HG02852 (cell line): Measurements from ENCODE around the gene FAF1.

Experiments
- ATAC-seq: cut with Tn5 transposase; IDR thresholded peaks from one replicate; pipeline ENCODE4 v1.9.1; 2021; ENCODE audit warnings: mild to moderate bottlenecking, moderate library complexity; ENCODE audit not compliant: unreplicated experiment

Gene FAF1

DNA sequence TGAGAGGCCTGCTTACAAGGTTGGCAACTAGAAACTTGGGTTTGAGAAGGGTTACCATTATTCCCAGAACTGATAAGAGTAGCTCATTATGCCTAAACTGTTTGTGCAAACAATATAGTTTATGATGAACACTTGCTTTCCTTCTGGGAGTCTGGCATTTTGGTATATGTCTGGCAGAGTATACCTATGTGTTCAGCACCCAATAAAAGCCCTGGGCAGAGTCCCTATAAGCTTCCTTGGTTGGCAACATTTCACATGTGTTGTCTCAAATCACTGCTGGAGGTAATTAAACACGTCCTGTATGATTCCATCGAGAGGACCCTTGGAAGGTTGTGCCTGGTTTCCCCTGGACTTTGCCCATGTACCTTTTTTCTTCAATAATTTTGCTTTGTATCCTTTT, 497.1 kb downstream of the FAF1 start:
- ATAC-seq = no peak

DNA sequence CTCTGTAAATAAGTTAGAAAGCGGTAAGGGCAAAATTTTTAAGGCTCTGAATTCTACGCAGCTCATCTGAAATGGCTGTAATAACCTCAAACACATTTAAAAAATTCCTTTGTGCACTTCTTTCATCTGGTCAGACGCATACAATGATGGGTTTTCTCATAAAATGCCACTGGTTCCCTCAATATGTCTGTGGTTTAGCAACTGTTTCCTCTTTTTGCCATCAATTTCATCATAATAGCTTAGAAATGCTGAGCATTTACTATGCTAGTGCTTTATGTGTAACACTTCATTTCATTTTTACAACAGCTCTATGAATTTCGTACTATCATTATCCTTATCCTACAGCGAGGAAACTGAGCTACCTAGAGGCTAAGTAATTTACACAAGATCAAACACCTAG, 501.6 kb downstream of the FAF1 start:
- ATAC-seq = no peak

DNA sequence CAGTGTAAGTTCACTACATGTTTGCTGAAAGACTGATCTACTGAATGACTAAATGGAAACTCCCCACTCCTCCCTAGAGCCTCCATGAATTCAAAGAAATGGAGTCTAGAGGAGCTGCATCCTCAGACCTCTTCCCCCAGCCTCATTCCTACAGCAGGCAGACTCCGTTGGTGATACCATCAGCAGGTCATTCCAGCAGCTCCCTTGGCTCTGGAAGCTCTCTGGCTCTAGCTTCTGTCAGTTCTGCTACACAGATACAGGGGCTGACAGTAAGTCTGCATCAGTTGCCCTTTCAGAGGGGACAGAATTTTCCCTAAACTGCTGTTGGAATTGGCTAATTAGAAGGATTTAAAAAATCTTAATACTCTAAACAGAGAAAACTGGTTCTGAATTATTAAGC, 505.2 kb downstream of the FAF1 start:
- ATAC-seq = no peak

DNA sequence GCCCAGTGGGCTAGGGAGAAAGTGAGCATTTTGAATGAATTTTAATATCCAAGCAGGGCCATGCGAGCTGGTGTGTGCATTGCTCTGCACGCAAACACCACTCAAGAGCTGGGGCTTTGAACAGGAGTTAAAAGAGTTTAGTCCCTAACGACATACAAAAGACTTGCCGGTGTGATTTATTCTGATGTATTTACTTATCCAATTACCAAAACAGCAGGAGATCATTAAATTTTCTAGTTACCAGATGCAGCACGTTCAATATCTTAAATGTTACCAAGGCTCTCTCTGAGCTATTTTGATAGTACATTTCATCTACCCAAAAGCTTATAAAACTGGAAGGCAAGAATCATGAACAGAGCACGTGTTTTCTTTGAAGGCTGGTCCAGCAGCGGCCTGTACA, 506.8 kb downstream of the FAF1 start:
- no peak for ATAC-seq

DNA sequence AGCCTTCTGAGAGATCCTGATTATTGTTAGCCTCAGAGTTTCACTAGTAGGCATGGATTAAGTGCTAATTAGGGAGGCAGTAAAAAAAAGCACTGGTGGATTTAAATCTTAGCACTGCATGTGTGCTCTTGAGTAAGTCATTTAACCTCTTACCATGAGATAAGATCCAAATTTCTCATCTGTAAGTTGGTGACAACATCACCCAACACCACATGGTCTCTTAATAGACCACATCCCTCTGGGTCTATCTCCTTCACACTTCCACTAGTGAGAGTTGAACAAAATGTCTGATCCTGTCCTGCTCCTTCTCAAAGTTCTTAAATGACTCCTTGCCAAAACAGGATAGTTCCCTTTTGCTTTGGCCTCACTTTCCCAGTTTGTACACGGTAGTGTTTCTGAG, 507.4 kb downstream of the FAF1 start:
- no peak for ATAC-seq

DNA sequence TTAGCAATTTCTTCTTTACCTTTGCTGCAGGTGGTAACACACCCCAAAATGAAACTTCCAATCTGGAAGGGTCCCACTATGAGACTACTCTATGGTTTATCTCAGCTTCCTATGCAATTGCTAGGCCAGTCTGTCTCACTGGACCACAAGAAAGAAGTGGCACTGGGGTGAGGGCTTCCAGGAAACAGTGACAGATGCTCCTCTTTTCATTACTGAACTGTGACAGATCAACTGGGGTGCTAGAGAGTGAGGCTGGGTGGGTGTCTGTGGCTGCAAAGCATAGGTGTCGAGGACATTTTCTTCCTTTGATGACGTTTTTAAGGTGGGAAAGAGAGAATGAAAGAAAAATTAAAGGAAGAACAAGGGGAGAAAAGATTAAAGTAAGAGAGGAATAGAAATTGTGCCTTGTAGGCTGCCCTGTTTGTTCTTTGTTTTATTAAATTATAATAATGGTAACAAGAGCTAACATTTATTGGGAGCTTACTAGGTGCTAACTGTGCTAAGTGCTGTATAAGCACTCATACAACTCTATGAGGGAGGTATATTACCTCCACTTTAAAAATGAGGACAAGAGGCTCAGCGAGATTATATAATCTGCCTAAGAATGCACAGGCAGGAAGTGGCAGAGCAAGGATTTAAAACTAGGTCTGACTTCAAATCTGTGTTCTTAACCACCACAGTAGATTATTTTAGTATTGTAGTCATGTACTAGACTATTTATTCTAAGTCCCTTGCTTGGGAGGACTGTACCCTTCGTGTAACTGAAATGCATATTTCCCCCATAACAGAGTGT, 509.0 kb downstream of the FAF1 start:
- no peak for ATAC-seq

DNA sequence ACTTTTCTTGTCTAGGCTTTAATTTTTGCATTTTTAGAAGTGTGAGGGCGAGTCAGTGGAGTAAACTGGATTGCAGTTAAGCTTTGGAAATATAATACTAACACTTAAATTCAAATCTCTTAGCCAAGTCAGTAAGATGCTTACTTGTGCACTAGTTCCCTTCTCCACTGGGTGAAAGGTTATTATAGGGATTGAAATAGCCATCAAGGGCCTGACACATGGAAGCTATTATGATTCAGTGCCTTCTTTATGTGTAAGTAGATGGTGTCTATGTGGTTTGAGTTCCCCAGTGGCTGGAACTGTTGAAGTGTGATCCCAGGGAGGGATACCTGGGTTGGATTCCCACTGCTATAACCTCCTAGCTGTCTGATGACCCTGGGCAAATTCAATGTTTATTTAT, 512.1 kb downstream of the FAF1 start:
- ATAC-seq = no peak

DNA sequence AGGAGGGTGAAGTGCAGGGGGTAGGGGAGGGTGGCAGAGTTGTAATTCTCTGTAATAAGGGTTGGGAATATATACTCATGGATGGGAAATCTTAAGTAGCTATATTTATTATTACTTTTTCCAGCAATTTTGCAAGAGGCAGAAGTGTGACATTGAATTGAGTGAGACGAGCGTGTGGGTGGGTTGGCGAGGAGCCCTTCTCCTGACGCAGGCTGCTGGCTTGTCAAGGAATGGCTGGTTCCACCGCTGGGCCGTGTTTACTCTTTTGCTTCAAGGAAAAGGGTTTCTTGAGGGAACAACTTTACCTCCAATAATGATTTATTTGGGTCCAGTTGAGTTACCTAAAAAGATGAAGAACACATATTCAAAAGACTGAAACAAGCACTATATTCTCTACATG, 518.9 kb downstream of the FAF1 start:
- no peak for ATAC-seq

DNA sequence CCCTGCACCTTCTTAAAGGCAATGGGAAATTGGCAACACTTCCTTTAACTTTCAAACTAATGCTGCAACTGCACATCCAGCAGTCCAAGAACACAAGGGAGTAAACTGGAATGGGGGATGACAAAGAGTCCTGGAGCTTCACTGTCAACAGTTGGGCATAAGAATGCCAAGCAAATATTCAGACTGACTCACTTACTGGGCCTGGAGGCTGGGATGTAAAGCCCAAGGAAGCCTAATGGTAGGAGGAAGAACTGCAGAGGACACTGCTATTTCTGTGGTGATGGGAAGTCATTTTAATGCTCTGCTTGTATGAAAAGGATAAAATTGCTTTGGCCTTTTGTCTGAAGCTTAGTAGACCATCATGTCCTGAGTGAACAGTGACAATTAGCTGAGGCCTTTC, 521.1 kb downstream of the FAF1 start:
- ATAC-seq = no peak

DNA sequence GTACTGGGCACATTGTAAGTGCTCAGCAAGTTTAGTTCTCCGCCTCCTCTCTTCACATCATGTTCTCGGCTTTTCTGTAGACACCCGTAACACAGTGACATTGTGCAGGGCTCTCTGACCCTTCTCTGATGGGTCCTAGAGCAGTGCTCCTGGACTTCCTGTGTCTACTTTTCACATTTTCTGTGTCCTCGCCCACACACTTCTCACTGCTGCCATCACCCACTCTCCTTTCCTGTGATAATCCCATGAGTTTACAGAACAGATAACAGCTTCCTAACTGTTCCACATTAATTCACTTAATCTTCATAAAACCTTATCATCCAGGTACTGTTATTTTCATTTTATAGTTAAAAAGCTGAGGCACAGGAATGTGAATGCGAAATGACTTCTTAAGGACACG, 523.6 kb downstream of the FAF1 start:
- ATAC-seq = no peak

DNA sequence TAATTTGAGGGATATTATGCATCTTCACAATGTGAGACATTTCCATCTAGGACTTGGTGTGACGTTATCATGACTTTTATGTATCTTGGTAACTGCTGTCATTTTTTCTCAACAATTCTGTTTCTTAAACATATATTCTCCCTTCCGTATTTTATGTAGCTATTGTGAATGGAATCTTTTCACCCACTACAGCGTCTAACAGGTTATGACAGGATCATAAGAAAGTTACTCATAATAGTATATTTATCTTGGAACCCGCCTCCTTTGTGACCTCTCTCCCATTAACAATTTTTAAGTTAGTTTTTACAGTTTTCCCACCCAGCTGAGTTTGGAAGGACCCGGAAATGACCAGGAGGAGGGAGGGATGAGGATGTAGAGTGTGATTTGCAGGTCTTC, 530.1 kb downstream of the FAF1 start:
- no peak for ATAC-seq

DNA sequence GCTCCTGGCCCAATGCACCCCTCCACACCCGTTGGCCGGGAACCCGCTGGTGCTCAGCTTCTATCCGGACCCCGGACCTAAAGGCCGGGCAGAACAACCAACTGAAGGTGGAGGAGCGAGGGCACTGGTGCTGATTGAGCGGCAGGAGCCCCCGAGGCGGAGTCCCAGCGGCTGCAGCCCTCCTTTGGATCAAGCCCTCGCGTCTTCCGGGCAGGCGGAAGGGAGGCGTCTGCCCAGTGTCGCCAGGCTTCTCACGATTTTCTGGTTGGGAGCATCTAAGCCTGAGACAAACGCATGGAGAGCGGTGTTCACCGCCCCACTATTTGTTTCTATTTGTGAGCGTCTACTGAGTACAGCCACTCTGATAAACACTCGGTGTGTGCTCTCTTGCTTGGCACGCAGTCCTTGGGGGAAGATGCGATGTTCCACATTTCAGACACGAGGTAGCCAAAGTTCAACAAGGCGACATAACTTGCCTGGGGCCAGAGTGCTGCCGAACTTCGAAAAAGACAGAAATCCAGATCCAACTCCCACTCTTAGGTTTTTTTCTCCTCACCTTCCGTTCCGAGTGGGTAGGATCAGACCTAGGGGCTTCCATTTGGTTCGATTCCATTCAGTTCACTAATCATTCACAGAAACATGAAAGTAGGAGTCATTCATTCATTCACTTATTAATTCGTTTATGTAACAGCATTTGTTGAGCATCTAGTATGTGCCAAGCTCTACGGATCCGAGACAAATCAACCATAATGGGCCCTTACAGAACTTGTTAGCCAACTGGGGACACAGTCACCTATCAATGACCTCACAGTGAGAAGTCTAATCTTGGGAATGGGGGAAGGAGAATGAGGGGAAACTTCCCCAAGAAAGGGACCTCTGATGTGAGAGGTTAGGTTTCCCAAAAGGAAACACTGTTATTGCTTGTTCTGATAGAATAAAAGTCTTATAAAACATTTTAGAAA, 532.0 kb downstream of the FAF1 start:
- ATAC-seq = no peak

DNA sequence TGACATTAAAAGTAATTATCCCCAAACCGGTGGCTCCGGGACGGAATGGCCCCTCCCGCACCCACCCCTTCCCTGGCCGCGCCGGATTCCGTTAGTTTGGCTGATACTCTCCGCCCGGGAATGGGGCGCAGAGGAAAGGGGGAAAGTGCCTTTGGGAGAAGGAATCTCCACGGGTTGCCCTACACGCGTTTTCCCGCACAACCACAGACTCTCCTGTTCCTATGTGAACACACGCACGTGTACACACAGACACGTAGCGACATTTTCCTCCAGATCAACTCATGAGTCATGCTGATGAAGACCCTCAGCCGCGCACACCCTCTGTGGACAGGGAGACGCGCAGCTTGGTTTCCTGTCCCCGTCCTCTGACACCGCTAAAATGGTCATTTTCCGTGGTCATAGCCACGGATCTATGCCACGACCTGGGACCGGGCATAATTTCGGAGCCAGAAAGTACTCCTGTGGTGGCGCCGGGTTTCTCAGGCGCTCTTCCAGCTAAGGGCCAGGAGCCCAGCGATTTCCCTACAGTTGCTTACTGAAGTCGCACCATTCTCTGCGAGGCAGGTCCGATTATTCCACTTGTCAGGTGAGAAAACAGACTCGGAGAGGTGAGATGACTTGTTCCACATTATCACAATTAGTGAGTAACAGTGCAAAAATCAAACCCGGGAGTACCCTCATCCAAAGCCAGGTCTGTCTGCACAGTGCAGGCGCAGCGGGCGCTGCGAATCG, 532.8 kb downstream of the FAF1 start:
- no peak for ATAC-seq

DNA sequence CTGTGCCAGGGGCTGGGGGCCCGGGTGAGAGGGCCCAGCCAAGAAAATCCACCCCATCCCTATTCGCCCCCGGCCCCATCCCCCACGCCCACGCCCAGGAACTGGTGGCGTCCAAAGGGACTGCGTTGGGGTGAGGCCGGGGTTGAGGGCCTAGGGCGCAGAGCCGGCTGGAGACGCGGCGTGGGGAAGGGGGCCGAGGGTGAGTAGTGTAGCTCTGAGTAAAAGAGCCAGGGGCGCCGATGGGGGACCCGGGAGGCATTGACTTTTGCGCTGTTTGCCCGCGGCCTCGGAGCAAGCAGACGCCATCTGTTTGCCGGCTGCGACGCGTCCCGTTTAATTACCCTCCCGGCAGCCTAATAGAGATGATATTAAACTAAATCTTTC, 533.4 kb downstream of the FAF1 start:
- ATAC-seq = no peak

DNA sequence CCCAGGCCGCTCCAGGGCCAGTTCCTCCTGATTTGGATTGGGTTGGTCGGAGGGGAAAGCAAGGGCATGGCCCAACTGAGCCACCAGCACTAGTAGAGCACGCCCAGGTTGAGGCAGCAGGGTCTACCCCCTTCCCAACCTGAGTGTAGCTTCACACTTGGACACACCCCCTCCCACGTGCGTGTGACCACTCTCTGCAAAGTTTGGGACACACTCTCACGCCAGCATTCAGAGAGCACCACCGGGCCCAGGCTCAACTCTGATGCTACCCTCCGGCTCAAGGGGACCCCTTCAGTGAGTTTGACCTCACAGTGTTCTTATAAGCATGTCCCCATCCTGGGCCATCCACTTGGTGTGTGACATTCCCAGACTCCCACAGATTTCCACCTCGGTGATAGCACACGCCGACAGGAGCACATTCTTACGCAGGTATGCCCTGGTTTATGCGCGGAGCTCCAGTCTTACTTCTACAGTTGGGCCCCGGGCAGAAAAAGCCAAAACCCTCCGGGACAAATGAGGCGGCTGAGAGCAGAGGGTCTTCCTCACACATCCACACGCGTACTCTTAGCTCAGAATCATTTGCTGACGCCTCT, 533.9 kb downstream of the FAF1 start:
- ATAC-seq = no peak

DNA sequence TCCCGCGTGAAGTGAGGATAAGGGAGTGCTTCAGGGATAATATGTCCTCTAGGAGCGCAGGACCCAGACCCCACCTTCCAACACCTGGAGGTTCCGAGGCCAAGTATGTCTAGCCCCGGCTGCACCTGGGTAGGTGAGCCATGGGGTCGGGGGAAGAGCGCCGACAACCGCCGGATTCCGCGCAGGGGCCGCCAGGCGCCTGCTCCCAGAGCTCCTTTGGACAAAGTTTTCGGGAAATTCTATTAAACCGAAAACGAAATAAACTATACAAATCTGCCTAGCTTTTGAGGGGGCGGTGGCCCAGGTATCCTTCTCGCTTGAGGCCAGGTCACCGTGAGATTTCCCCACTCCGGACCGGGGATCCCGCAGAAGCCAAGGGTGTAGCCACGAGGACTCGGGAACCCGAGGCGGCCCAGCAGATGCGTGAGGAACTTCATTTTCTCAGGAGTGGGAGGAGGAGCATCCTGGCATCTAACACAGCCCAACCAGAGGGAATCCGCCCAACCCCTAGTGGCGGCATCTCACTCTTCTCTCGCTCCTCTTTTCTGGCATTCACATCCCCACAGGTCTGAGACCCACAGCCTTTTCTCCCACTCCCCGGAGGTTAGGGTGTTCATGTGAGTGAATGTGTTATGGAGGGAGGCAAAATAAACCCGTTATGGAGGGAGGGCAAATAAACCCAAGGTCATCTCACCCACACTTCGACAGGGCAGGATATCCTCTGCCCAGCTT, 534.5 kb downstream of the FAF1 start:
- no peak for ATAC-seq

DNA sequence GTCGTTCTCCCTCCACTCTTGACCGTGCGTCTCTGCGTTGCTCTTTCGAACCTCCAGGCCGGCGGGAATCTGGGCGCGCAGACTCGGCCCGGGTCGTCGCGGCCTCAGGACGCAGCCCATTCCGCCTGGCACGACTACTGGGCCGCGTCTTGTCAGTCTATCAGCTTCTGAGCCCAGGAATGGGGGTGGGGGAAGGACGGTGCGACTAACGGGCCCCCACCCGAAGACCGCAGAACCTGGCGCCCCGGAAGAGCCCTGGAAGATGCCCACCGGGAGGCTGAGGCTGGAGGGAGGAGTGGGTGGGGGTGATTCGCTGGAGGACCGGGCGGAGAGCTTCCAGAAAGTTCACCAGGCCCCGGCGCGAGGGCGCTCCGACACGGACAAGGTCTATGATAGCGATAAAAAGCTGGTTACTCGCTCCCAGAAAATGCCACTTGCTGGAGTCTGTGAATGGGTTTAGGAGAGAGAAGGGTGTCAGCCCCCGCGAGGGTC, 535.1 kb downstream of the FAF1 start:
- no peak for ATAC-seq

DNA sequence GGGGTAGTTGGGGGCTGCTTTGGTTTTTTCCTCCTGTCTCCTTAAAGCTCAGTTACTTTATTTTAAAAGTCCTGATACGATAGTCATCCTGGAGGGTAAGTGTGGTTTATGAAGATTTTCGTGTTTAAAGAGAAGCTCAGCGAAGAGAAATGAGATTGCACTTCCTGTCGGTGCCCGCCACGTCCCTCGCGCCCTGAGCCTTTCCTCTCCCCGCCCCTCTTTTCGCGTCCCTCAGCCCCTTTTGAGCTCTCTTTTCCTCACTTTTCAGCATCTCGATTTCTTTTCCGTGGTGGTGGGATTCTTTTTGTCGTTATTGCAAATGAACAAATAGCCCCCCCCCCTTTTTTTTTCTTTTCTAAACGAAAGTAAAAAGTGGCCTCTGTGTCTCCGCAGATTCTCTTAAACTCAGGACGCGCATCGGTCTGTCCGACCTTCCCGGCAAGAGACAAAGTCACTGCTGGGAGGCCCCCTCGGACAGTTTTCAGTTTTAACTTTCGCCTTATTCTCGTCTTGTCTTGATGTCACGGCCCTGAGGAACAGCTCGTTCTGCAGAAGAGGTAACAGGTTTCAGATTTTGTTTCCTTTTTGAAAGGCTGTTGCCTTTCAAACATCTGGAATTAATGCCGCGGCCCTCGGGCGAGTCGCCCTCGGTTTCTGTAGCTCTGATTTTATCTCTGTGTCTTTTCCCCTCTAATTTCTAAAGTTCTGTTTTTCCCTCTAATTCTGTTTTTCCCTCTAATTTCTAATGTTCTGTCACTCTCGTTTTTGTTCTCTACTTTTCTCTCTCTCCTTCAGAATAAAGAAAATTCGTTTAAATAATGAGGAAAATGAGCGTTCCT, 535.8 kb downstream of the FAF1 start:
- ATAC-seq = no peak

DNA sequence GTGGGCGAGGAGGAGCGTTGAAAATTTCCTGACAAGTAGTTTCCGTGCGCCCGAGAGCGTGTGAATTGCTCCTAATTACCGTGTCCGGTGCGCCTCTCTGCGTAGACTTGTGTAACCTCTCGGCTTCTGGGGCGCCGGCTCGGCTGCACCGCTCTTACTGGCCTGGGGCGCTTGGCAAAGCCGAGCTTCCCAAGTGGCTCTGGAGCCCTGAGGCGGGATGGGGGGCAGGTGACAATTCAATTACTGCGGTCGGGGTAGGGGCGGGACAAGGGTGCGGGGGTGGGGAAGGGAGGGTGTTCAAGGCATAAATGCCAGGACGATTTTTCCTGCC, 536.4 kb downstream of the FAF1 start:
- peak; percentile 24 for ATAC-seq
